Fibroblast of peridontal ligament (primary cell): ENCODE results near the gene SRP19.
"Not testable (repeated sequence)": the region's sequence is repeated elsewhere in the genome, so short reads cannot be mapped to it uniquely, and the experiment has no call there.

Source experiments
- DNase-seq: peaks from one replicate; pipeline ENCODE4 v3.0.0-alpha.2; 2010; ENCODE audit errors: extremely low read depth

Gene SRP19

GRCh38 chr5:112870966-112871365 lies 9.9 kb downstream of the SRP19 start:
- DNase-seq = peak; percentile 46

- no peak for DNase-seq
These were observed 15.3 kb downstream of the SRP19 start for GRCh38 chr5:112876362-112876761.

DNA sequence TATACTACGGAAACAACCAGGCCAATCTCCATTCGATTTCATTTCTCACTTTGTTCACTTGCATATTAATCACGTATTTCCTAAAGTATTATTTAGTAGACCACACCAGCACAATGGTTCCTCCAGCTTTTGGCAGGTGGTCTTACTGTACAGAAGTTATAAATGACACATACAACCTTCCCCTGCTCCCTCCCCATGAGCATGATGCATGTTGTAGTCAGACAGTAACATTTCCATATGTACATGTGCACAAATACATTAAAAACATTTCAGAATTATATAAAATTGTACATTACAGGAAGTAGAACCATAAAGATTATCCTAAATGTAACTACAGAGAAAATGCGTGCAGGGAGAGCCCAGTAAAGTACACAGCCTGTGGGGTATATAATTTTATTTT lies 17.0 kb downstream of the SRP19 start:
- DNase-seq = no peak

- no peak for DNase-seq
These were observed 17.7 kb downstream of the SRP19 start for GRCh38 chr5:112878760-112879159.

GRCh38 chr5:112880219-112880964 lies 19.3 kb downstream of the SRP19 start:
- DNase-seq = no peak

GRCh38 chr5:112883192-112883591 lies 22.1 kb downstream of the SRP19 start:
- no peak for DNase-seq

DNA sequence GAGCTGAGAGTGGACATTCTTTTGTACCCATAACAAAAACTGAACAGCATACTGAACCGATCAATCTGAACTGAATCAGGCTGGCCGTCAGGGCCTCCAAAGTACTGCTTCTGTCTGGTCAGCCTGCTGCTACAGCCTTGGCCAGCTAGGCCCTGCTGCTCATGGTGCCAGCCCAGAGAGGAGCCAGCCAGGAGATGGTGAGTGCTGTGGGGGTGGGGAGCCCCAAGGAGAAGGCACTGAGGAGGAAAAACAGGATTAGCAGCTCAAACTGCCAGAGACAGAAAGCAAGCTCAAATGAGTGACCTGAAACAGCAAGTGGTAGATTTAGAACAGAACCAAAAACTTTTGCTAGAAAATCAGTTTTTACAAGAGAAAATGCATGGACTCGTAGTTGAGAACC lies 23.9 kb downstream of the SRP19 start:
- no peak for DNase-seq

GRCh38 chr5:112886975-112887374 lies 25.9 kb downstream of the SRP19 start:
- no peak for DNase-seq

DNA sequence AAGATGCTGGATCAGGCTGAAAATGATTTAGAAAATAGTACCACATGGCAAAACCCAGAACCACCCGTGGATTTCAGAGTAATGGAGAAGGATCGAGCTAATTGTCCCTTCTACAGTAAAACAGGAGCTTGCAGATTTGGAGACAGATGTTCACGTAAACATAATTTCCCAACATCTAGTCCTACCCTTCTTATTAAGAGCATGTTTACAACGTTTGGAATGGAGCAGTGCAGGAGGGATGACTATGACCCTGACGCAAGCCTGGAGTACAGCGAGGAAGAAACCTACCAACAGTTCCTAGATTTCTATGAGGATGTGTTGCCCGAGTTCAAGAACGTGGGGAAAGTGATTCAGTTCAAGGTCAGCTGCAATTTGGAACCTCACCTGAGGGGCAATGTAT lies 31.0 kb downstream of the SRP19 start:
- DNase-seq = not testable (repeated sequence)

DNA sequence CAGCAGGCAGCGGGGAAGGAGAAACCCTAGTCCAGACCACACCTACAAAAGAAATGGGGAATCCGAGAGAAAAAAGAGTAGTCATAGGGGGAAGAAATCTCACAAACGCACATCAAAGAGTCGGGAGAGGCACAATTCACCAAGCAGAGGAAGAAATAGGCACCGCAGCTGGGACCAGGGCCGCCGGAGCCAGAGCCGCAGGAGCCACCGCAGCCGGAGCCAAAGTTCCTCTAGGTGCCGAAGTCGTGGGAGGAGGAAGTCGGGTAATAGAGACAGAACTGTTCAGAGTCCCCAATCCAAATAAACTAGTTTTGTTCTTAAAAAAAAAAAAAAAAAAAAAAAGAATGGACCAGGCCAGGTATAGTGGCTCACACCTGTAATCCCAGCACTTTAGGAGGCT lies 31.7 kb downstream of the SRP19 start:
- DNase-seq = no peak

GRCh38 chr5:112895682-112896081 lies 34.6 kb downstream of the SRP19 start:
- DNase-seq = no peak

- no peak for DNase-seq
These were observed 41.5 kb downstream of the SRP19 start for GRCh38 chr5:112902561-112902960.

GRCh38 chr5:112904996-112905395 lies 43.9 kb downstream of the SRP19 start:
- DNase-seq = not testable (repeated sequence)

- DNase-seq = no peak
These were observed 45.5 kb downstream of the SRP19 start for GRCh38 chr5:112906637-112907036.

- no peak for DNase-seq
These were observed 46.1 kb downstream of the SRP19 start for GRCh38 chr5:112907166-112907631.

DNA sequence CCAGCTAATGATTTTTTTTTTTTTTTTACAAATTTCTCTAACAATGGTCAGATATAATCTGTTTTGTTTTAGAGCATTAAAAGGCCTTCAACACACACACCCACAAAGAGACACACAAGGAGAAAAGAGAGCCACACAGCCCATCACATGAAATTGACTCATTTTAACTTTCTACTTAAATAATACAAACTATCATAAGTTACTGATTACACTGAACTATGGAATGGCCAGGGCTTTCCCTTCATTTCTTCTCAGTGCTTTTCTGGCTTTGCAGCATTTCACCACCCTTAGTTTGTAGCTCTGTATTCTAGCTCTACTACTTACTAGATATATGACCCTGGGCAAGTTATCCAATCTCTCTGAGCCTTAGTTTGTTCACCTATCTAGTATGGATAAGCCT lies 47.8 kb downstream of the SRP19 start:
- no peak for DNase-seq

GRCh38 chr5:112910529-112910928 lies 49.4 kb downstream of the SRP19 start:
- no peak for DNase-seq

GRCh38 chr5:112914584-112914983 lies 53.5 kb downstream of the SRP19 start:
- no peak for DNase-seq

- no peak for DNase-seq
These were observed 54.7 kb downstream of the SRP19 start for GRCh38 chr5:112915831-112916230.

- DNase-seq = peak; percentile 26
These were observed 56.4 kb downstream of the SRP19 start for GRCh38 chr5:112917453-112917995.

- no peak for DNase-seq
These were observed 57.0 kb downstream of the SRP19 start for GRCh38 chr5:112918136-112918535.

DNA sequence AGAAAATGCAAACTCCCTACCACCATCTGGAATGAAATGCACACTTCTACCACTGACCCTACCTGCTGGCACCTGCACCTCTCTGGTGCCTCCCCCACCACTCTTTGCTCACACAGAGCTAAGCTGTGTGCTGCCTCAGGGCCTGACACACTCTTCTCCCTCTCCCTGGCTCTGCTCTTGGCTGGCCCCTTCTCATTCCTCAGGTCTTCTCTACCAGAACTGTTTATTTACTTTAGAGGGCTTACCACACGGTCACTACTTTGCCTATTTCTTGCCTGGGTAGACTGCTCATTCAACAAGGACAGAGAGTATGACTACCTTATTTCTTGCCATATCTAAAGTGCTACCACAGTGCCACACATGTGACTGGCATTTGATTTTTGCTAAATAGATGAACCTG lies 57.6 kb downstream of the SRP19 start:
- peak; percentile 52 for DNase-seq
